GM18870 (cell line): ENCODE data around the gene OR2Z1.

Experiments used
- ATAC-seq: cut with Tn5 transposase; IDR thresholded peaks from one replicate; pipeline ENCODE4 v1.9.1; 2021; ENCODE audit warnings: moderate library complexity; ENCODE audit not compliant: unreplicated experiment

The OR2Z1 gene

DNA sequence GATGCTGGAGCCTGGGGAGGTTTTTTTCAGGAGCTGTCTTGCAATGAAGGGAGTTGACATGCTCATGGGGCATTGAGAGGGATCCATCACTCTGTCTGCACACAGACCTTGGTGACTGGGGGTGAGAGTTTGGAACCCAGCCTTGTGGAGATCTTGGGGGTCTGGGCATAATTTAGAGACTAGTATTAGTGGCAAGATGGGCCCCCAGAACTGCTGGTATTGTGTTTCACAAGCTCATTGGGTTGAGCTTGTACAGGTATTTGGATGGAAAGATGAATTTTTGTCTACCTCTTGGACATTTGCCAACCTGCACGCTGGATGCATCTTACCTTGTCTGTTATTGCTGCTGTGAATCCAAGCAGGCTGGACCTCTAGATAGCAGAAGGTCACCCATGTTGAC is at the start of gene OR2Z1:
TSS of gene OR2Z1 (plus strand) at position 301 of the 400 bp plus-strand sequence. CDS start 9,395 bp downstream, outside the sequence.
- ATAC-seq: no peak

DNA sequence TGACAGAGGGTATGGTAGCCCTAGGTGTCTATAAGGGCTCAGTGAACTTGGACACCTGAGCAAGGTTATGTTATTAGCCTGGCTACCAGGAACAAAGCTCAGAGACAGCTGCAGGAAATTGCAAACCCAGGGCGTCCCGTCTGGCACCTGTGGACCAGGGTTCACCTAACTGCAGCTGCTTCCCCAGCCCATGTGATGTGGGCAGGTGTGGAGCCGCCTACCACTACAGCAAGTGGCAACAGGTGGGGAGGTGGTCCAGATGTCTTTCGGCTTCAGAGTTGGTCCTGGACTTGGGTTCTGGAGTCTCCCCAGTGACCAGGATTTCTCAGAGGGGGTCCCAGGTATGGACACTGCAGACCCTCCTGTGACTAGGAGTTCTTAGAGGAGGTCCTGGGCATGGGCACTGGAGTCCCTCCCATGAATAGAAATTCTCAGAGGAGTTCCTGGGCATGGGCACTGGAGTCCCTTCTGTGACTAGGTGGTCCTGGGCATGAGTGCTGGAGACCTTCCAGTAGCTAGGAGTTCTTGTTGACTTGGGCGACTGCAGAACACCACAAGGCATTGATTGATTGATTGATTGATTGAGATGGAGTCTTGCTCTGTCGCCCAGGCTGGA is 48.0 kb upstream of the OR2Z1 start:
- ATAC-seq: no peak

GRCh38 chr19:8675066-8675465 is 46.4 kb upstream of the OR2Z1 start:
- no peak for ATAC-seq

DNA sequence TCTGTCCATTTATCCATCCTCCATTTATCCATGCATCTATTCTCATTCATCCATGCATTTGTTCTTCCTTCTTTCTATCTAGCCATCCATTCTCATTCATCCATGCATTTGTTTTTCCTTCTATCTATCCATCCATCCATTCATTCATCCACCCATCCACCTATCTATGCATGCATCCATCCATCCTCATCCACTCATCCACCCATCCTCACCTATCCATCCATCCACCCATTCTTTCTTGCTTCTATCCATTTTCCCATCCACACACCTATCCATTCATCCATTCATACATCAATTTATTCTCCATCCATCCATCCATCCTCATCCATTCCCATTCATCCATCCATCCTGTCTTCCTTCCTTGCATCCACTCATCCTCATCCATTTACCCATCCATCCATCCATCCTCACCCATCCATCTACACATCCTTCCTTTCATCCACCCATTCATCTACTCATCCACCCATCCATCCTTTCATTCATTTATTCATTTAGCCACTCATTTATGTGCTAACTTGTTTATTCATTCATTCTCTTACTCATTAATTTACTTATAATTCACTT is 43.1 kb upstream of the OR2Z1 start:
- no peak for ATAC-seq

DNA sequence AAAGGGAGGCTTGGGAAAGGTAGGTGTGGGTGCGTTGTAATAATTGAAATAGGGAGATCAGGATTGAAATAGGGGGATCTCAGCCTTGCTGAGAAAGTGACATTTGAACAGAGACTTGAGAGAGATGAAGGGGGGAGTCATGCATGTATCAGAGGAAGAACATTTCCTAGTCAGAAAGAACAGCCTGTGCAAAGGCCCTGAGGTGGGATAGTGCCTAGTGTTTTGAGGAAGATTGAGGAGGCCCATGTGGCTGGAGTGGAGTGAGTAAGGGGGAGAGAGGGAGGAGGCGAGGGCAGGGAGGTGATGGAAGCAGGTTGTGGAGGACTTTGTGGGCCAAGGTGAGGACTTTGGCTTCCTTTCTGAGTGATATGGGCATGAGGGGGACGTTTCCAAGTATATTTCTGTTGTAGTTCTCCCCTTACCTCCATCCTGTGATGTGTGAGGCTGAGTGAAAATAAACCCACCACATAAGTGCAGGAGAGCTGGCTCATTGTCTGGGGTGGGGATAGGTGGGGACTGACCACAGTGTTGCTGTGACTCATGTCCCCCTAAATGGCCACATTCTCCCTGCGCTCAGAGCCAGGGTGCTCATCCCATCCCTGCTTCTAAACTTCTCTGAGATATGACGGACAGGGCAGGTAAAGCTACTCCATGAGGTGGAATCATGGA is 40.6 kb upstream of the OR2Z1 start:
- ATAC-seq: no peak

DNA sequence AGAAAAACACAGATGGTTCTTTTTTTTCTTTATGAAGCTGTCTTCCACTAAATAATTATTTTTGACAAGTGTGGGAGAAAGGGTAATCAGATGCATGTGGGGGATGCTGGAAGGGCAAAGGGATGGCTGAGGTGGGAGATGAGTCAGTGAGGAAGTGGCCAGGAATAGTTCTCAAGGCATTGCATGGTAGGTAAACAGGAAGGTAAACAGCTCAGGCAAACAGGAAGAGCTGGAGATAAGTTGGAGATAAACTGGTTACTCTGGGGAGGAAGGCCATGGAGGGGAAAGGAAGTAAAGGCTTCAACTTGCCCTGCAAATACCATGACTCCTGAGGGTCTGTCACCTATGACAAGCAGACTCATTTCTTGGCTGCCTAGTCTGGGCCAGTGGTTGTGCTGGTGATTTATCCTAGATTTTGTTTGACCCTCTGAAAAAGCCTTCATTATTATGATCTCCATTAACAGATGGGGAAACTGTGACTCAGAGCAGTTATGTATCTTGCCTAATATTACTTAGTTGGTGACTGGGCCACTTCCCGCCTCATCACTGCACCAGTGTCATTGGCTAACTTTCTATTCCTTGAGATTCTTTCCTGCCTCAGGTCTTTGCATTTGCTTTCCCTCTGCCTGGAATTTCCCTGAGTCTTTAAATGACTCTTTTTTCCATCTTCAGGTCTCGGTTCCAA is 39.9 kb upstream of the OR2Z1 start:
- no peak for ATAC-seq

- no peak for ATAC-seq
Measured at GRCh38 chr19:8682472-8682871, 39.0 kb upstream of the OR2Z1 start.

- ATAC-seq: no peak
Measured at GRCh38 chr19:8682931-8683330, 38.5 kb upstream of the OR2Z1 start.

- no peak for ATAC-seq
Measured at GRCh38 chr19:8684001-8684902, 37.2 kb upstream of the OR2Z1 start.

DNA sequence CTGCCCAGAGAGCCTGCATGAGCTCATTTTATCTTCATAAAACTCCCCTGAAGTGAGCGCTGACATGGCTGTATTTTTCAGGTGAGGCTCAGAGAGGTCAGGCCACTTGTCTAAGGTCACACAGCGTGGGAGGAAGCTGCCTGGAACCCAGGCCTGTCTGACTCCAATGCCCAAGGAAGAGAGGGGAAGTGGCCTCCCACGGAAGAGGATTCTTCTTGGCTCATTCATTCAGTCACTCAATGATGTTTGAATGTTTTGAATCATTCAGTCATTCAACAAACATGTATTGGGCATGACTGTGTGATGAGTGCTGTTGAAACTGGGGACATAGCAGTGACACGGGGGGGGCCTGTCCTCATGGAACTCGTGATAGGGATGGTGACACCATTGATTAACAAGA is 34.9 kb upstream of the OR2Z1 start:
- no peak for ATAC-seq

- no peak for ATAC-seq
Measured at GRCh38 chr19:8688930-8689329, 32.5 kb upstream of the OR2Z1 start.

GRCh38 chr19:8690753-8691539 is 30.5 kb upstream of the OR2Z1 start:
- ATAC-seq: no peak

- ATAC-seq: no peak
Measured at GRCh38 chr19:8695501-8695900, 25.9 kb upstream of the OR2Z1 start.

GRCh38 chr19:8695911-8696310 is 25.5 kb upstream of the OR2Z1 start:
- no peak for ATAC-seq

GRCh38 chr19:8696993-8697392 is 24.4 kb upstream of the OR2Z1 start:
- no peak for ATAC-seq

DNA sequence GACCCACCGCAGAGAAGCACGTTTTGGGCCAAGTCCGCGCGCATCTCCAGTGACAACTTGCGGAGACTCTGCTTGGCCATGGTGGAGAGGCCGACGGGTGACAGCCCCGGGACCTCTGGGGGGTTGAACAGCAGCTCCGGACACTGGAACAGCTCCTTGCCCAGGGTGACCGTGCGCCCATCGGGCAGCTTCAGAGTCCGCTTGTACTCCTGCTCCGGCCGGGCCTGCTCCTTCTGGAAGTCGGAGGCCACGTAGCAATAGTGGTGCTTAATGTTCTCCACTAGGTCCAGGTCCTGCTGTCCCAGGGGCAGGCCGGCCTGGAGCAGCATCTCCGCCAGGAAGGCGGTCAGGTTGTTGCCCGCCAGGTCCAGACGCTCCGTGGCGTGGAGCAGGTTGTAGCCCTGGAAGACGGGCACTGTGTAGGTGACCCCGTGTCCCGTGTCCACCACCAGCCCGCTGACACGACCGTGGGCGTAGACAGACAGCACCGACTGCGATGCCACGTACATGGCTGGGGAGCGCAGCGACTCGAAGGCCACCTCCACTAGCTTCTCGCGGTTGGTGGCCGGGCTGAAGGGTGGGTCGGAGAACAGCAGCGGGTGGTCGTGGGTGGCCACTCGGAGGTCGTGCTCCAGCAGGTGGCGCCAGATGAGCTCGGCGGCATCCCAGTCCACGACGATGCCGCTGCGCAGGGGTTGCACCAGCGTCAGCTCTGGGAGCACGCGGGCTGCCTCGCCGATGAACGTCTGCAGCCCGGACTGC is 23.6 kb upstream of the OR2Z1 start:
- ATAC-seq: no peak

- no peak for ATAC-seq
Measured at GRCh38 chr19:8698433-8699063, 22.9 kb upstream of the OR2Z1 start, which contains the start of gene ACTL9. Gene ACTL9, minus strand, starts transcription at chr19:8698795. Its CDS starts 94 bp downstream, at chr19:8698701.

DNA sequence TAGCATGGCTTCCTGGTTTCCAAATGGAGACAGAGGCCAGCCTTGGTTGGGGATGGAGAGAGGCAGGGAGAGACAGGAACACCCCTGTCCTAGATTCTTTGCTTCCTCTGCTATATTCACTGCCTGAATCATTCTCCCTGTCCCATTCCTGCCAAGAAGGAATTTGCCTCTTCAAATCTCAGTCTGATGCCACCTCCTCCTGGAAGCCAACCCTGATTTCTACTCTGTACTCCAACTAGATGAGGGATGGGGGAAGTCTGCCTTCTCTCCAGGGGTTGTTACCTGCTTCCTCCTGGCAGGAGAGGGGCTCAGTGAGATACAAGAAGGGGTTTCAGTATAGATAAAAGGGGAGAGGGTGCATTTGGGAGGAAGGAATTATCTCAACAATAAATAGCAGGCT is 21.5 kb upstream of the OR2Z1 start:
- no peak for ATAC-seq

GRCh38 chr19:8700956-8701355 is 20.5 kb upstream of the OR2Z1 start:
- ATAC-seq: no peak
